Endodermal cell (in vitro differentiated cells): Measurements from ENCODE around the gene EML4. TPM values are rescaled to one million over a fixed set of nuclear protein-coding genes. Genes with fewer than 3 reads are reported as not detected.

Experiments
- DNase-seq: peaks from one replicate; pipeline ENCODE4 v3.0.0-alpha.2; 2017
- H3K27ac ChIP-seq: 2 replicates; pipeline ENCODE4 v1.5.1; 2013; ENCODE audit warnings: mild to moderate bottlenecking, low read depth, low read length, moderate library complexity
- H3K27me3 ChIP-seq: 2 replicates; pipeline ENCODE4 v1.6.1; 2013; ENCODE audit warnings: mild to moderate bottlenecking, low read length, moderate library complexity; ENCODE audit not compliant: insufficient read depth, control insufficient read depth, poor library complexity, severe bottlenecking
- H3K36me3 ChIP-seq: 2 replicates; pipeline ENCODE4 v1.7.0; 2013; ENCODE audit warnings: mild to moderate bottlenecking, low read length, moderate library complexity; ENCODE audit not compliant: control insufficient read depth, insufficient read depth
- H3K4me1 ChIP-seq: one replicate; pipeline ENCODE4 v1.7.0; 2013; ENCODE audit warnings: low read length; ENCODE audit not compliant: control insufficient read depth, insufficient read depth
- H3K4me3 ChIP-seq: 2 replicates; pipeline ENCODE4 v1.5.1; 2013; ENCODE audit warnings: mild to moderate bottlenecking, low read length, moderate library complexity
- H3K9ac ChIP-seq: 2 replicates; pipeline ENCODE4 v1.6.1; 2013; ENCODE audit warnings: mild to moderate bottlenecking, low read length, moderate library complexity; ENCODE audit not compliant: poor library complexity, severe bottlenecking; ENCODE audit errors: extremely low read depth
- H3K9me3 ChIP-seq: 2 replicates; pipeline ENCODE4 v1.6.1; 2013; ENCODE audit warnings: mild to moderate bottlenecking, low read length, moderate library complexity; ENCODE audit not compliant: control insufficient read depth
- H3K27ac Mint-ChIP-seq: 2 replicates; pipeline ENCODE4 v1.8.0; 2020; ENCODE audit warnings: mixed read lengths
- H3K27me3 Mint-ChIP-seq: 2 replicates; pipeline ENCODE4 v1.8.0; 2021; ENCODE audit warnings: mild to moderate bottlenecking, mixed read lengths; ENCODE audit not compliant: insufficient read depth
- H3K36me3 Mint-ChIP-seq: 2 replicates; pipeline ENCODE4 v1.8.0; 2020; ENCODE audit warnings: low read depth, mixed read lengths
- H3K4me1 Mint-ChIP-seq: 2 replicates; pipeline ENCODE4 v1.8.0; 2020; ENCODE audit warnings: mixed read lengths
- H3K4me3 Mint-ChIP-seq: 2 replicates; pipeline ENCODE4 v1.8.0; 2020; ENCODE audit warnings: mild to moderate bottlenecking, moderate library complexity, mixed read lengths
- H3K9me3 Mint-ChIP-seq: 2 replicates; pipeline ENCODE4 v1.8.0; 2020; ENCODE audit warnings: mild to moderate bottlenecking, mixed read lengths
- WGBS, 2 experiments: methylation state at CpG; one replicate each; pipeline versions ENCODE4 v1.1.5 to v1.1.7; 2013; ENCODE audit warnings: missing lambda C conversion rate in 2 of 2, mixed read lengths in 1 of 2; ENCODE audit not compliant: insufficient coverage in 1 of 2, insufficient read length in 1 of 2; 5-methylcytosine and 5-hydroxymethylcytosine counted together
- total RNA-seq, 2 donors: library from RNA; stranded (reverse); fragmentation: NEBNext Ultra II Directional in 1 of 2; extraction: Animal tissue kit (Norgen Biotek cat#: 25700) in 1 of 2; gene quantifications; 2 replicates in 1 of 2; 3 replicates in 1 of 2; pipeline ENCODE4 v1.2.1, GENCODE V29; 2021
- TF ChIP-seq, protein P1 (sequence below): fragments of 200-600 bp; sonication (generic); conservative IDR thresholded peaks from 2 replicates; pipeline ENCODE4 v1.5.0; 2021; ENCODE audit warnings: antibody characterized with exemption, mild to moderate bottlenecking

Gene EML4
- total RNA-seq, 2 donors from 2014 or later, result 84.6 to 90.9 TPM

GRCh38 chr2:42193722-42194187 lies 24.6 kb downstream of the EML4 start:
- H3K27ac Mint-ChIP-seq, result peak overlapping the region; percentile 84
- peaks cover 51% of the 10 kb centered on the region for H3K4me1 Mint-ChIP-seq
- peaks cover 11% of the 10 kb centered on the region for H3K9me3 ChIP-seq
- no peaks in the 10 kb centered on the region for H3K27me3 Mint-ChIP-seq
- H3K9me3 Mint-ChIP-seq, result no peaks in the 10 kb centered on the region
- H3K9ac ChIP-seq, result no peak overlapping the region
- H3K27ac ChIP-seq, result no peak overlapping the region
- H3K4me3 Mint-ChIP-seq, result no peak overlapping the region
- no peak overlapping the region for H3K4me3 ChIP-seq
- H3K36me3 Mint-ChIP-seq, result peaks cover 9% of the 10 kb centered on the region
- H3K27me3 ChIP-seq, result no peaks in the 10 kb centered on the region
- peaks cover 5% of the 10 kb centered on the region for H3K36me3 ChIP-seq
- TF ChIP-seq, protein P1, sequence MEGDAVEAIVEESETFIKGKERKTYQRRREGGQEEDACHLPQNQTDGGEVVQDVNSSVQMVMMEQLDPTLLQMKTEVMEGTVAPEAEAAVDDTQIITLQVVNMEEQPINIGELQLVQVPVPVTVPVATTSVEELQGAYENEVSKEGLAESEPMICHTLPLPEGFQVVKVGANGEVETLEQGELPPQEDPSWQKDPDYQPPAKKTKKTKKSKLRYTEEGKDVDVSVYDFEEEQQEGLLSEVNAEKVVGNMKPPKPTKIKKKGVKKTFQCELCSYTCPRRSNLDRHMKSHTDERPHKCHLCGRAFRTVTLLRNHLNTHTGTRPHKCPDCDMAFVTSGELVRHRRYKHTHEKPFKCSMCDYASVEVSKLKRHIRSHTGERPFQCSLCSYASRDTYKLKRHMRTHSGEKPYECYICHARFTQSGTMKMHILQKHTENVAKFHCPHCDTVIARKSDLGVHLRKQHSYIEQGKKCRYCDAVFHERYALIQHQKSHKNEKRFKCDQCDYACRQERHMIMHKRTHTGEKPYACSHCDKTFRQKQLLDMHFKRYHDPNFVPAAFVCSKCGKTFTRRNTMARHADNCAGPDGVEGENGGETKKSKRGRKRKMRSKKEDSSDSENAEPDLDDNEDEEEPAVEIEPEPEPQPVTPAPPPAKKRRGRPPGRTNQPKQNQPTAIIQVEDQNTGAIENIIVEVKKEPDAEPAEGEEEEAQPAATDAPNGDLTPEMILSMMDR, result no peak
- peaks cover 10% of the 10 kb centered on the region for H3K4me1 ChIP-seq
- DNase-seq, result no peak

- no peak overlapping the region for H3K27ac ChIP-seq
- Mint-ChIP-seq H3K9me3 (no peaks in the 10 kb centered on the region), H3K27me3 (no peaks in the 10 kb centered on the region), H3K4me1 (peaks cover 54% of the 10 kb centered on the region), H3K36me3 (peaks cover 14% of the 10 kb centered on the region), H3K27ac (no peak overlapping the region), H3K4me3 (no peak overlapping the region)
- no peak overlapping the region for H3K4me3 ChIP-seq
- no peak overlapping the region for H3K9ac ChIP-seq
- TF ChIP-seq, protein P1, result no peak
- 95 to 96% methylated on average over 4 of the region's 4 CpGs for WGBS, 2 experiments
- H3K36me3 ChIP-seq, result peaks cover 6% of the 10 kb centered on the region
- H3K9me3 ChIP-seq, result peaks cover 14% of the 10 kb centered on the region
- H3K4me1 ChIP-seq, result peaks cover 10% of the 10 kb centered on the region
- DNase-seq, result no peak
- H3K27me3 ChIP-seq, result no peaks in the 10 kb centered on the region
Observed at GRCh38 chr2:42194428-42194827, 25.3 kb downstream of the EML4 start.

DNA sequence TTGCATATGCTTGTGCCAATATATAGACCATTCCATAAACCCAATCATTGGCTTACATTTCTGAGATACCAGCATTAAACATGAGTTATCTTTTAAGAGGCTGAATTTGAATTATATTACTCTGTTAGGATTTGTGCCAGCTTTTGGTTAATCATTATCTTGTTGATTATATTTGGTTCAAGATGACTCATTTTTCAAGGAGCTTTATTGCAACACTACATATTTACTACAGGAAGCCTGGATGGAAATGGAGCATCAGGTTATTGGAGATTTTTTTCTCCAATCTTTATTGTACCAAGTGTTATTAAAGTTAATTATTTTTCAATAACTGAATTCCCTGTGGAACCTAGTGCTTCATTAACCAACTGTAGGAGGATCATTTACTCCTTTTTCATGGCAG lies 26.4 kb downstream of the EML4 start:
- Histone ChIP-seq H3K9me3 (peaks cover 14% of the 10 kb centered on the region), H3K27ac (no peak overlapping the region), H3K27me3 (no peaks in the 10 kb centered on the region), H3K9ac (no peak overlapping the region), H3K4me1 (peaks cover 10% of the 10 kb centered on the region), H3K36me3 (peaks cover 6% of the 10 kb centered on the region), H3K4me3 (no peak overlapping the region)
- Mint-ChIP-seq H3K27me3 (no peaks in the 10 kb centered on the region), H3K27ac (no peak overlapping the region), H3K4me1 (peaks cover 50% of the 10 kb centered on the region), H3K9me3 (peaks cover 2% of the 10 kb centered on the region), H3K4me3 (no peak overlapping the region), H3K36me3 (peaks cover 17% of the 10 kb centered on the region)
- TF ChIP-seq, protein P1, result no peak
- no peak for DNase-seq
